Fibroblast of the conjunctiva (primary cell): ENCODE measurements around the gene GPR62.
"Not testable (repeated sequence)": the region's sequence is repeated elsewhere in the genome, so short reads cannot be mapped to it uniquely, and the experiment has no call there.

Experiments used
- DNase-seq: peaks from one replicate; pipeline ENCODE4 v3.0.0-alpha.2; 2010; ENCODE audit warnings: low read depth

GPR62 gene

GRCh38 chr3:51955175-51955892 is at the start of gene GPR62:
Gene GPR62 (plus strand): TSS chr3:51955381. CDS start chr3:51955653, 272 bp downstream.
- no peak for DNase-seq

- DNase-seq: no peak
Observed at GRCh38 chr3:51908026-51908425, 47.2 kb upstream of the GPR62 start.

- DNase-seq: no peak
Observed at GRCh38 chr3:51916418-51916817, 38.8 kb upstream of the GPR62 start.

- no peak for DNase-seq
Observed at GRCh38 chr3:51921081-51921578, 34.1 kb upstream of the GPR62 start.

- no peak for DNase-seq
Observed at GRCh38 chr3:51927061-51927977, 27.9 kb upstream of the GPR62 start.

GRCh38 chr3:51928438-51928837 is 26.7 kb upstream of the GPR62 start:
- DNase-seq: no peak

GRCh38 chr3:51928981-51929380 is 26.2 kb upstream of the GPR62 start:
- DNase-seq: not testable (repeated sequence)

GRCh38 chr3:51929420-51930003 is 25.7 kb upstream of the GPR62 start:
- no peak for DNase-seq

GRCh38 chr3:51930439-51930838 is 24.7 kb upstream of the GPR62 start:
- DNase-seq: no peak

GRCh38 chr3:51931756-51932155 is 23.4 kb upstream of the GPR62 start:
- DNase-seq: no peak

GRCh38 chr3:51932471-51933370 is 22.5 kb upstream of the GPR62 start:
- DNase-seq: no peak

GRCh38 chr3:51933471-51934138 is 21.6 kb upstream of the GPR62 start:
- no peak for DNase-seq

- DNase-seq: no peak
Observed at GRCh38 chr3:51934139-51934850, 20.9 kb upstream of the GPR62 start.

GRCh38 chr3:51934991-51935885 is 19.9 kb upstream of the GPR62 start:
- DNase-seq: no peak

- no peak for DNase-seq
Observed at GRCh38 chr3:51935886-51936755, 19.1 kb upstream of the GPR62 start.

GRCh38 chr3:51937014-51937413 is 18.2 kb upstream of the GPR62 start:
- DNase-seq: no peak

GRCh38 chr3:51937611-51938450 is 17.4 kb upstream of the GPR62 start:
- DNase-seq: no peak
